HG02884 (cell line): ENCODE results near the gene PIAS4.

Experiments
- ATAC-seq: cut with Tn5 transposase; IDR thresholded peaks from one replicate; pipeline ENCODE4 v1.9.1; 2021; ENCODE audit warnings: mild to moderate bottlenecking, moderate library complexity; ENCODE audit not compliant: unreplicated experiment

The PIAS4 gene

GRCh38 chr19:4019578-4019977 lies 12.0 kb downstream of the PIAS4 start:
- ATAC-seq: no peak

GRCh38 chr19:4023600-4024398 lies 16.3 kb downstream of the PIAS4 start:
- no peak for ATAC-seq

GRCh38 chr19:4025317-4025716 lies 17.8 kb downstream of the PIAS4 start:
- ATAC-seq: no peak

- no peak for ATAC-seq
Observed at GRCh38 chr19:4027146-4027545, 19.6 kb downstream of the PIAS4 start.

GRCh38 chr19:4028334-4029246 lies 21.1 kb downstream of the PIAS4 start:
- no peak for ATAC-seq

- ATAC-seq: no peak
Observed at GRCh38 chr19:4029247-4029614, 21.7 kb downstream of the PIAS4 start.

- no peak for ATAC-seq
Observed at GRCh38 chr19:4030552-4030951, 23.0 kb downstream of the PIAS4 start.

GRCh38 chr19:4030981-4031380 lies 23.4 kb downstream of the PIAS4 start:
- ATAC-seq: no peak

GRCh38 chr19:4031420-4031819 lies 23.9 kb downstream of the PIAS4 start:
- ATAC-seq: no peak

GRCh38 chr19:4032436-4032835 lies 24.9 kb downstream of the PIAS4 start:
- ATAC-seq: no peak

GRCh38 chr19:4033028-4033956 lies 25.8 kb downstream of the PIAS4 start:
- no peak for ATAC-seq

- ATAC-seq: no peak
Observed at GRCh38 chr19:4034048-4035017, 26.8 kb downstream of the PIAS4 start.

- ATAC-seq: no peak
Observed at GRCh38 chr19:4035018-4035566, 27.6 kb downstream of the PIAS4 start.

GRCh38 chr19:4035582-4035981 lies 28.0 kb downstream of the PIAS4 start:
- no peak for ATAC-seq

GRCh38 chr19:4036576-4037300 lies 29.2 kb downstream of the PIAS4 start:
- ATAC-seq: no peak

- no peak for ATAC-seq
Observed at GRCh38 chr19:4037301-4037949, 29.9 kb downstream of the PIAS4 start.

- ATAC-seq: no peak
Observed at GRCh38 chr19:4038057-4038456, 30.5 kb downstream of the PIAS4 start.

GRCh38 chr19:4038661-4039423 lies 31.3 kb downstream of the PIAS4 start:
- no peak for ATAC-seq
